ENCODE measurements around the gene UTS2B.

Gene UTS2B

GRCh38 chr3:191294291-191294690, 36.0 kb downstream of the UTS2B start:
- Histone ChIP-seq H3K36me3 (no peaks in the 10 kb centered on the region), H3K9me3 (no peaks in the 10 kb centered on the region), H3K27me3 (no peaks in the 10 kb centered on the region), H3K4me1 (ENCODE audit: control insufficient read depth in 1 of 2, insufficient read depth in 1 of 2, low read depth in 1 of 2, low read length in 1 of 2) (no peaks in the 10 kb centered on the region), H3K27ac (no peak overlapping the region), H3K4me3 (ENCODE audit: low read depth in 1 of 2, low read length in 1 of 2) (no peak overlapping the region)
- no peak for TF ChIP-seq CTCF (IDR thresholded peaks at IDR 0.05)

- Histone ChIP-seq H3K4me1 (ENCODE audit: control insufficient read depth in 1 of 2, insufficient read depth in 1 of 2, low read depth in 1 of 2, low read length in 1 of 2) (no peaks in the 10 kb centered on the region), H3K9me3 (no peaks in the 10 kb centered on the region), H3K27ac (no peak overlapping the region), H3K27me3 (no peaks in the 10 kb centered on the region), H3K4me3 (ENCODE audit: low read depth in 1 of 2, low read length in 1 of 2) (no peak overlapping the region), H3K36me3 (no peaks in the 10 kb centered on the region)
- no peak for TF ChIP-seq CTCF (IDR thresholded peaks at IDR 0.05)
Measured at GRCh38 chr3:191292243-191293015, 37.9 kb downstream of the UTS2B start.

GRCh38 chr3:191290311-191291025, 39.9 kb downstream of the UTS2B start:
- TF ChIP-seq CTCF (IDR thresholded peaks at IDR 0.05), result no peak
- Histone ChIP-seq H3K36me3 (no peaks in the 10 kb centered on the region), H3K27ac (no peak overlapping the region), H3K27me3 (no peaks in the 10 kb centered on the region), H3K4me3 (ENCODE audit: low read depth in 1 of 2, low read length in 1 of 2) (no peak overlapping the region), H3K4me1 (ENCODE audit: control insufficient read depth in 1 of 2, insufficient read depth in 1 of 2, low read depth in 1 of 2, low read length in 1 of 2) (no peaks in the 10 kb centered on the region), H3K9me3 (no peaks in the 10 kb centered on the region)

GRCh38 chr3:191283400-191283799, 46.9 kb downstream of the UTS2B start:
- Histone ChIP-seq H3K4me1 (ENCODE audit: control insufficient read depth in 1 of 2, insufficient read depth in 1 of 2, low read depth in 1 of 2, low read length in 1 of 2) (no peaks in the 10 kb centered on the region), H3K4me3 (ENCODE audit: low read depth in 1 of 2, low read length in 1 of 2) (no peak overlapping the region), H3K27ac (no peak overlapping the region), H3K9me3 (no peaks in the 10 kb centered on the region), H3K36me3 (no peaks in the 10 kb centered on the region), H3K27me3 (no peaks in the 10 kb centered on the region)
- no peak for TF ChIP-seq CTCF (IDR thresholded peaks at IDR 0.05)

GRCh38 chr3:191282251-191283185, 47.8 kb downstream of the UTS2B start:
- Histone ChIP-seq H3K9me3 (no peaks in the 10 kb centered on the region), H3K27ac (no peak overlapping the region), H3K4me3 (ENCODE audit: low read depth in 1 of 2, low read length in 1 of 2) (no peak overlapping the region), H3K4me1 (ENCODE audit: control insufficient read depth in 1 of 2, insufficient read depth in 1 of 2, low read depth in 1 of 2, low read length in 1 of 2) (no peaks in the 10 kb centered on the region), H3K27me3 (no peaks in the 10 kb centered on the region), H3K36me3 (no peaks in the 10 kb centered on the region)
- TF ChIP-seq CTCF (IDR thresholded peaks at IDR 0.05), result no peak

All from neutrophil (primary cell).